PC-9 (cell line): ENCODE data around the gene PDE8A. TPM values are rescaled to one million over a fixed set of nuclear protein-coding genes. Genes with fewer than 3 reads are reported as not detected.

Experiments
- BruUV-seq: library from RNA; stranded (reverse); fragments of 400-500 nt; replicated peaks from 2 replicates; lab custom pipeline; 2021; lab: Mats Ljungman, UMichigan
- CTCF ChIA-PET: fragments of 300-600 bp; sonication (Branson Sonifier 250); formaldehyde crosslinking; loops from one replicate; lab custom pipeline; 2022; ENCODE audit warnings: antibody characterized with exemption; lab: Charles Lee
- POLR2A ChIA-PET: fragments of 300-600 bp; sonication (Branson Sonifier 250); formaldehyde crosslinking; loops from one replicate; lab custom pipeline; 2022; ENCODE audit warnings: antibody characterized with exemption; ENCODE audit not compliant: unreplicated experiment; lab: Charles Lee
- DNase-seq, 2 experiments: peaks; one replicate each; pipeline versions ENCODE4 v3.0.0 to v3.0.0-alpha.2; 2015 to 2022; ENCODE audit warnings: mixed read lengths in 1 of 2
- H2AFZ ChIP-seq: fragments of 200-600 bp; sonication (generic); 2 replicates; pipeline ENCODE4 v1.8.1; 2017; ENCODE audit warnings: antibody characterized with exemption
- H3F3A ChIP-seq: fragments of 200-600 bp; sonication (generic); 2 replicates; pipeline ENCODE4 v1.8.1; 2017; ENCODE audit warnings: antibody characterized with exemption, mild to moderate bottlenecking, low read depth; ENCODE audit not compliant: insufficient read depth
- H3K27ac ChIP-seq: fragments of 200-600 bp; sonication (generic); 2 replicates; pipeline ENCODE4 v1.6.1; 2016; ENCODE audit warnings: mixed run types
- H3K27me3 ChIP-seq: fragments of 200-600 bp; sonication (generic); 2 replicates; pipeline ENCODE4 v1.6.1; 2016; ENCODE audit warnings: low read depth, mixed run types; ENCODE audit not compliant: insufficient read depth
- H3K36me3 ChIP-seq: fragments of 200-600 bp; sonication (generic); 2 replicates; pipeline ENCODE4 v1.6.1; 2016; ENCODE audit warnings: low read depth, mixed run types
- H3K4me1 ChIP-seq: fragments of 200-600 bp; sonication (generic); replicated peaks from 2 replicates; pipeline ENCODE4 v1.6.1; 2016; ENCODE audit warnings: mixed run types; ENCODE audit not compliant: insufficient read depth
- H3K4me2 ChIP-seq: fragments of 200-600 bp; sonication (generic); 2 replicates; pipeline ENCODE4 v1.6.1; 2017; ENCODE audit warnings: mixed run types
- H3K4me3 ChIP-seq: fragments of 200-600 bp; sonication (generic); 2 replicates; pipeline ENCODE4 v1.6.1; 2016; ENCODE audit warnings: mixed run types
- H3K79me2 ChIP-seq: fragments of 200-600 bp; sonication (generic); 2 replicates; pipeline ENCODE4 v1.6.1; 2017; ENCODE audit warnings: low read depth, mixed run types
- H3K9me2 ChIP-seq: fragments of 200-600 bp; sonication (generic); 2 replicates; pipeline ENCODE4 v1.8.1; 2017; ENCODE audit warnings: mild to moderate bottlenecking; ENCODE audit not compliant: insufficient read depth
- H3K9me3 ChIP-seq: fragments of 200-600 bp; sonication (generic); 2 replicates; pipeline ENCODE4 v1.8.1; 2016; ENCODE audit warnings: low read depth; ENCODE audit not compliant: insufficient read depth
- H4K20me1 ChIP-seq: fragments of 200-600 bp; sonication (generic); 2 replicates; pipeline ENCODE4 v1.8.1; 2017; ENCODE audit not compliant: insufficient read depth
- EZH2 ChIP-seq: fragments of 200-600 bp; sonication (generic); IDR thresholded peaks from 2 replicates; pipeline ENCODE4 v1.8.0; 2017; ENCODE audit warnings: antibody characterized with exemption, low read depth
- intact Hi-C: fragments of 100-400 bp; cut with micrococcal nuclease; formaldehyde crosslinking; loops from one replicate; pipeline ENCODE4 v1.10.0; 2022; ENCODE audit not compliant: unreplicated experiment
- total RNA-seq: library from RNA; stranded (reverse); gene quantifications from 2 replicates; pipeline ENCODE4 v1.2.3, GENCODE V29; 2021
- TF ChIP-seq, protein P1 (sequence below): fragments of 200-600 bp; sonication (generic); conservative IDR thresholded peaks from 2 replicates; pipeline ENCODE4 v1.6.1; 2017; ENCODE audit warnings: mixed run types, antibody characterized with exemption, mild to moderate bottlenecking, moderate library complexity

Gene PDE8A
- total RNA-seq, 1 experiment from 2014 or later, result 47.3 TPM

DNA sequence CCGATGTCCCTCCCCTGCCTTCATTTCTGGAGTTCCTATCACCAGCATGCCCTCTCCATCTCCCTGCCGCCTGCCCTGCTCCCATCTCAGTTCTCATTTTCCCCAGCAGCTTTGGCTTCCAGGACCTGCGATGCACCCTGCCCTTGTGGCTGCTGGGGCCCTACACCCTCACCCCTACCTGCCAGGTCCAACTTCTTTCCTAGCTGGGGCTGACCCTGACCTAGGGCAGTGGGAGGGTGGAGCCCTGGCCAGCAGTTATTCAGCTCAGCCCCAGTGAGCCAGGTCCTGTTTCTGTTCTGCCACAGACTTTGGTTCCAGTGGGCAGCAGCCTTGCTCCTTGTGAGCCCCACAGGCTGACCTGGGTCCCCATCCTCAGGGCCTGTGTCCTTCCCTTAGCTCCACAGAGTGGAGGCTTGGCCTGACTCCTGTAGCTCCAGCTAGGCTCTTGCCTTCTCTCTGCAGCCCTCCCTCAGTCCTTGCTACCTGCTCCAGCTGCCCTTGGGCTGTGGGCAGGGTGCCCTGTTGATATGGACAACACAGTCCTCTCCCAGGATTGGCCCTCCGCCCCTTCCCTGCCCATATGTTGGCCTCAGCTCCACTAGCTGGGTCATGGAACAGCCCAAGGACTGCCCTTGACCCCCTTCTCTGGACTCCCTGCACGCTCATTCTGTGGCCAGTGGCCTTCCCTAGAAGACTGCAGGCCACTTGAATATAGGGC, 34.7 kb upstream of the PDE8A start:
- TF ChIP-seq, protein P1, sequence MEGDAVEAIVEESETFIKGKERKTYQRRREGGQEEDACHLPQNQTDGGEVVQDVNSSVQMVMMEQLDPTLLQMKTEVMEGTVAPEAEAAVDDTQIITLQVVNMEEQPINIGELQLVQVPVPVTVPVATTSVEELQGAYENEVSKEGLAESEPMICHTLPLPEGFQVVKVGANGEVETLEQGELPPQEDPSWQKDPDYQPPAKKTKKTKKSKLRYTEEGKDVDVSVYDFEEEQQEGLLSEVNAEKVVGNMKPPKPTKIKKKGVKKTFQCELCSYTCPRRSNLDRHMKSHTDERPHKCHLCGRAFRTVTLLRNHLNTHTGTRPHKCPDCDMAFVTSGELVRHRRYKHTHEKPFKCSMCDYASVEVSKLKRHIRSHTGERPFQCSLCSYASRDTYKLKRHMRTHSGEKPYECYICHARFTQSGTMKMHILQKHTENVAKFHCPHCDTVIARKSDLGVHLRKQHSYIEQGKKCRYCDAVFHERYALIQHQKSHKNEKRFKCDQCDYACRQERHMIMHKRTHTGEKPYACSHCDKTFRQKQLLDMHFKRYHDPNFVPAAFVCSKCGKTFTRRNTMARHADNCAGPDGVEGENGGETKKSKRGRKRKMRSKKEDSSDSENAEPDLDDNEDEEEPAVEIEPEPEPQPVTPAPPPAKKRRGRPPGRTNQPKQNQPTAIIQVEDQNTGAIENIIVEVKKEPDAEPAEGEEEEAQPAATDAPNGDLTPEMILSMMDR, result no peak
- no peak for TF ChIP-seq EZH2
- CTCF ChIA-PET, result interaction anchor here (0.6 kb wide), 1 partner anchor 213 kb away, joined by 3 read pairs; no protein-coding TSS in a partner anchor
- no peak overlapping the region for H3K4me3 ChIP-seq
- no peaks in the 10 kb centered on the region for H3K9me2 ChIP-seq
- H3K27ac ChIP-seq, result peak overlapping the region; percentile 76; the same call in 1 of the 2 replicates
- H3K79me2 ChIP-seq, result no peaks in the 10 kb centered on the region
- no peak overlapping the region for H2AFZ ChIP-seq
- no peaks in the 10 kb centered on the region for H3K36me3 ChIP-seq
- DNase-seq, result no peak
- peaks cover 25% of the 10 kb centered on the region for H3K4me1 ChIP-seq
- no peaks in the 10 kb centered on the region for H3K27me3 ChIP-seq
- no peaks in the 10 kb centered on the region for H4K20me1 ChIP-seq
- BruUV-seq, result no TSS peak
- no peaks in the 10 kb centered on the region; the same call in 1 of the 2 replicates for H3F3A ChIP-seq
- POLR2A ChIA-PET, result no interaction called here
- H3K9me3 ChIP-seq, result no peaks in the 10 kb centered on the region
- intact Hi-C loops, result no loop called here
- H3K4me2 ChIP-seq, result peak overlapping the region; percentile 28

DNA sequence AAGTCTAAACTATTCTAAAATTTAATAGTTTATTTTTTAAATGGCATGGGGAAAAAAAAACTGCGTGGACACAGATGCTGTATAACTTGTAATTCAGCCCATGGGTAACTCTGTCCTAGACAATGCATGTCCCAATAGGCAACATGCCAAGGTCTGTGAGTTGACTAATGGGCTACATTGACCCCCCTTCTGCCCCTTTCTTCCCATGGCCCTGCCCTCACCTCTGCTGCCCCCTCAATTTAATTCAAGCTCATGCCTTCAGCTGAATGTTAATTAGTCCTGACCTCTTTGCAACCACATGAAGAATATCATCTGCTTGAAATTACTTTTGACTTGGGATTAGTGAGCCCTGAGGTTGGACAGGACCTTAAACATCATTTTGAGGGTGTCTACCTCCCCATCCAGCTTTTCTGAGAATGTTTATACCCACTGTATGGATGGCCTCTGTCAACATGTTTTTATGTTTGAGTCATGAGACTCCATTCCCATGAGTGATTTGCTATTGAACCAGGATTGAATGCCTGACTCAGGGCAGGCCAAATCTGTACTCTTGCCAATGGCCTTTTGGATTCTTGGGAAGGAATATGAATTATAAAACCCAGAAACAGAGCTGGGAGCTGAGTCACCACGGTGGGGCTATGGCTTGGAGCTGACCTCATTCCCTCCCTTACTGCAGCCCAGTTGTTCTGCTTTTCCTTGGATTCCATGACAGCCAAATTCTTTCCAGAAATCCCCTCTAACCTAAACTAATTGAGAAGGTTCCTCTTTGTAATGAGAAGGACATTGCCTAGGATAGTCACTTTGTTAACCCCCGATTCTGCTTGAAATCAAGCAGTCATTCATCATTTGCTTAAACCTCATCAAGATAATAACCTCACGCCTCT, 33.5 kb upstream of the PDE8A start:
- Histone ChIP-seq H3K36me3 (no peaks in the 10 kb centered on the region), H3K4me2 (peak overlapping the region; percentile 28), H3K4me3 (no peak overlapping the region), H3K9me2 (no peaks in the 10 kb centered on the region), H3K27ac (peak overlapping the region; percentile 76), H3K9me3 (no peaks in the 10 kb centered on the region), H3F3A (no peaks in the 10 kb centered on the region; the same call in 1 of the 2 replicates), H3K4me1 (peaks cover 25% of the 10 kb centered on the region), H3K79me2 (no peaks in the 10 kb centered on the region), H4K20me1 (no peaks in the 10 kb centered on the region), H2AFZ (no peak overlapping the region), H3K27me3 (no peaks in the 10 kb centered on the region)
- TF ChIP-seq, protein P1, result no peak
- TF ChIP-seq EZH2, result no peak
- BruUV-seq, result no TSS peak
- CTCF ChIA-PET, result no interaction called here
- intact Hi-C loops, result no loop called here
- peak in 1 of 2 experiments; percentile 63 for DNase-seq
- POLR2A ChIA-PET, result interaction anchor here (0.7 kb wide), 1 partner anchor 232 kb away, joined by 3 read pairs; no protein-coding TSS in a partner anchor

DNA sequence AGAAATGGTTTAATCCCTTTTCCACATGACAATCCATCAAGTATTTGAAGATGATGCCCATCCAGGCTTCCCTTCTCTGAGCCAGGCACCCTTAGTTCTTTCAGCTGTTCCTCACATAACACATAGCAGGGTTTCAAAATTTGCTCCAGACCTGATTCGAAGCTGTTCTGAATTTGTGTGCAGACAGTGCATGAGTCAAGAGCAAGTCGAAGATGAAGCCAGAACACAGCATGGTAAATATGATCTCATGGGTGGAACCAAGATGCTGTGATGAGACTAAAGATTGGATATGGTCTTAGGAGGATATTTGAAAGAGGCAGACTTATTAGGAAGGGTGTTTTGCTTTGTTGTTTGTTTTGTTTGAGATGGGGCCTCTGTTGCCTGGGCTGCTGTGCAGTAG, 32.6 kb upstream of the PDE8A start:
- Histone ChIP-seq H3K4me3 (no peak overlapping the region), H3K9me2 (no peaks in the 10 kb centered on the region), H3K4me2 (no peak overlapping the region), H3K27ac (0 out of 2 replicates have a peak overlapping the region, but pooled peaks have one; percentile 76), H4K20me1 (no peaks in the 10 kb centered on the region), H3K27me3 (no peaks in the 10 kb centered on the region), H3K9me3 (no peaks in the 10 kb centered on the region), H3K36me3 (no peaks in the 10 kb centered on the region), H3K79me2 (no peaks in the 10 kb centered on the region), H2AFZ (no peak overlapping the region), H3K4me1 (peaks cover 25% of the 10 kb centered on the region), H3F3A (no peaks in the 10 kb centered on the region; the same call in 1 of the 2 replicates)
- TF ChIP-seq EZH2, result no peak
- TF ChIP-seq, protein P1, result no peak
- ChIA-PET POLR2A (interaction anchor here (0.7 kb wide), 1 partner anchor 233 kb away, joined by 3 read pairs; no protein-coding TSS in a partner anchor), CTCF (no interaction called here)
- BruUV-seq, result no TSS peak
- intact Hi-C loops, result no loop called here
- DNase-seq, result no peak
